K562 (cell line): ENCODE results near the gene BRPF1. TPM values are rescaled to one million over a fixed set of nuclear protein-coding genes. Genes with fewer than 3 reads are reported as not detected.
A peak's percentile ranks its signal among the peaks of the same experiment; 100 is the strongest.

ENCODE experiments used
- CBX3 ChIP-seq, 2 experiments: IDR thresholded peaks; 1 replicate in 1 of 2; 2 replicates in 1 of 2; pipeline ENCODE4 v1.6.1; 2012; ENCODE audit warnings: inconsistent platforms in 2 of 2, low read length in 2 of 2, borderline replicate concordance in 1 of 2, control low read depth in 1 of 2
- ELF2 ChIP-seq: fragments of 250-450 bp; sonication (Bioruptor Pico); IDR thresholded peaks from 2 replicates; pipeline ENCODE4 v1.5.0; 2021; ENCODE audit warnings: mild to moderate bottlenecking
- FOXA3 ChIP-seq, 2 experiments: fragments of 450-650 bp in 1 of 2; sonication (generic) in 1 of 2; formaldehyde crosslinking; IDR thresholded peaks in 1 of 2; conservative IDR thresholded peaks in 1 of 2; 2 replicates each; pipeline versions ENCODE4 v1.4.0 to v1.8.0; 2020 to 2022; ENCODE audit warnings: mild to moderate bottlenecking in 2 of 2, missing genetic modification reagents in 1 of 2
- FOXJ3 ChIP-seq: sonication (generic); formaldehyde crosslinking; IDR thresholded peaks from 2 replicates; pipeline ENCODE4 v1.4.0; 2020; ENCODE audit warnings: mild to moderate bottlenecking, missing genetic modification reagents
- FOXK2 ChIP-seq, 2 experiments: fragments of 450-650 bp; IDR thresholded peaks in 1 of 2; conservative IDR thresholded peaks in 1 of 2; 2 replicates each; pipeline ENCODE4 v1.6.1; 2016; ENCODE audit warnings: low read depth in 2 of 2, mild to moderate bottlenecking in 1 of 2
- YY1 ChIP-seq, 3 experiments: IDR thresholded peaks; 2 replicates each; pipeline ENCODE4 v1.6.1; 2011; ENCODE audit warnings: low read length in 2 of 3, mild to moderate bottlenecking in 2 of 3, moderate library complexity in 2 of 3, borderline replicate concordance in 1 of 3, control low read depth in 1 of 3, low read depth in 1 of 3; ENCODE audit not compliant: insufficient read depth in 3 of 3, insufficient replicate concordance in 2 of 3, control insufficient read depth in 1 of 3, insufficient read length in 1 of 3; ENCODE audit errors: extremely low read depth in 1 of 3
- ZKSCAN1 ChIP-seq: fragments of 150-350 bp; IDR thresholded peaks from 2 replicates; pipeline ENCODE4 v1.6.1; 2016; ENCODE audit warnings: low read depth, low read length
- polyA plus RNA-seq, 8 experiments: library from polyadenylated mRNA; depleted of rRNA in 4 of 8; stranded (reverse) in 5 of 8; unstranded in 3 of 8; fragments of >200 nt; fragmentation: Nextera tagmentation in 2 of 8; fragmentation: Illumina TruSeq in 1 of 8; extraction: Ambion mirVana in 2 of 8; extraction: Trizol in 1 of 8; gene quantifications; 2 replicates each; pipeline versions ENCODE4 v1.2.1 to v1.2.3, GENCODE V29; 2011 to 2014; ENCODE audit warnings: inconsistent platforms in 1 of 8, missing spikeins in 1 of 8
- total RNA-seq, 7 experiments: library from RNA; depleted of rRNA in 6 of 7; stranded (reverse); fragments of >200 nt in 6 of 7; fragmentation: Illumina TruSeq in 2 of 7; extraction: Trizol in 2 of 7; gene quantifications; 2 replicates each; pipeline versions ENCODE4 v1.2.1 to v1.2.3, GENCODE V29; 2011 to 2021; ENCODE audit warnings: low replicate concordance in 1 of 7
- TF ChIP-seq, protein P1 (sequence below): fragments of 450-650 bp; IDR thresholded peaks from 2 replicates; pipeline ENCODE4 v1.6.1; 2017; ENCODE audit warnings: antibody characterized with exemption, mild to moderate bottlenecking
- TF ChIP-seq, protein P2 (sequence below): fragments of 450-650 bp; formaldehyde crosslinking; IDR thresholded peaks from 2 replicates; pipeline ENCODE4 v1.4.0; 2020; ENCODE audit warnings: mild to moderate bottlenecking, moderate library complexity
- TF ChIP-seq, protein P3 (sequence below): fragments of 450-650 bp; conservative IDR thresholded peaks from 2 replicates; pipeline ENCODE4 v1.6.1; 2016; ENCODE audit warnings: missing genetic modification characterization, low read depth, mild to moderate bottlenecking, missing compliant biosample characterization, moderate library complexity

Gene BRPF1
- total and polyA plus RNA-seq, 9 of the 15 experiments (the other 6 are each of a cell fraction or from before 2014, with no cell fraction given) = 1.1 to 40.2 (median 23.5) TPM

DNA sequence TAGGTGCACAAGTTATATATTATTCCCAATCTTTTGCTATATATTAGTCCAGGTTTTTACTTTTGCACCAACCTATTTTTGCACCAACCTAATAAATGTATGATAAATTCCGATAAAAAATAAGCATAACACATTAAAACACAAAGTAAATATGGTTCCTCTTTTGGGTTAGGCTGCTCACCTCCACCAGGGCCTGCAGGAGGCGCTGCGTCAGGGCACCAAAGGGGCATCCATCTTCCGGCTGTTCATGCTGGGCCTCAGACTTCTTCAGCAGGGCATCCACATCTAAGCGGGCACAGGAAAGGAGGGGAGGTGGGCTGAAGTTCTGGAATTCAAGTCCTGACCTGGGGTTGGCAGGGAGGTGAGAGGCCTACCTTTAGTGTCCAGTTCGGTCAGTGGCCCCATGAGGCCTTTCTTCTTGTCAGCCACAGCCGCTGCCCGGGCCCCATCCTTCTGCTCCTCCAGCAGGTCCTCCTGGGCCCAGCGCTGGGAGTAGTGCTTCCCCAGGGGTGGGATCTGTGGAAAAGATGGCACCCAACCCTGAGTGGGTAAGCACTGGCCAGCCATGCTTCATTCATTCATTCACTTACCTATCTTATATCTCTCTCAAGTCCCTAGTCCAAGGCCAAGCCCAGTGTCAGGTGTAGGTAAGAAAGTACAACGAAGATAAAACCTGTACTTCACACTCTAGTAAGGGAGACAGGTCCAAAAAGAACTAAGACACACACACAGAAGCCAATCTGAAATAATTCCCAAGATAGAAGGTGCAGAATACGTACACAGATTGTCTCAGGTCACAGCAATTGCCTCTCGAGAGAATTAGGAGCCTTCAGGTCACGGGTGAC lies 55.5 kb downstream of the BRPF1 start (continued):
- TF ChIP-seq, protein P1, sequence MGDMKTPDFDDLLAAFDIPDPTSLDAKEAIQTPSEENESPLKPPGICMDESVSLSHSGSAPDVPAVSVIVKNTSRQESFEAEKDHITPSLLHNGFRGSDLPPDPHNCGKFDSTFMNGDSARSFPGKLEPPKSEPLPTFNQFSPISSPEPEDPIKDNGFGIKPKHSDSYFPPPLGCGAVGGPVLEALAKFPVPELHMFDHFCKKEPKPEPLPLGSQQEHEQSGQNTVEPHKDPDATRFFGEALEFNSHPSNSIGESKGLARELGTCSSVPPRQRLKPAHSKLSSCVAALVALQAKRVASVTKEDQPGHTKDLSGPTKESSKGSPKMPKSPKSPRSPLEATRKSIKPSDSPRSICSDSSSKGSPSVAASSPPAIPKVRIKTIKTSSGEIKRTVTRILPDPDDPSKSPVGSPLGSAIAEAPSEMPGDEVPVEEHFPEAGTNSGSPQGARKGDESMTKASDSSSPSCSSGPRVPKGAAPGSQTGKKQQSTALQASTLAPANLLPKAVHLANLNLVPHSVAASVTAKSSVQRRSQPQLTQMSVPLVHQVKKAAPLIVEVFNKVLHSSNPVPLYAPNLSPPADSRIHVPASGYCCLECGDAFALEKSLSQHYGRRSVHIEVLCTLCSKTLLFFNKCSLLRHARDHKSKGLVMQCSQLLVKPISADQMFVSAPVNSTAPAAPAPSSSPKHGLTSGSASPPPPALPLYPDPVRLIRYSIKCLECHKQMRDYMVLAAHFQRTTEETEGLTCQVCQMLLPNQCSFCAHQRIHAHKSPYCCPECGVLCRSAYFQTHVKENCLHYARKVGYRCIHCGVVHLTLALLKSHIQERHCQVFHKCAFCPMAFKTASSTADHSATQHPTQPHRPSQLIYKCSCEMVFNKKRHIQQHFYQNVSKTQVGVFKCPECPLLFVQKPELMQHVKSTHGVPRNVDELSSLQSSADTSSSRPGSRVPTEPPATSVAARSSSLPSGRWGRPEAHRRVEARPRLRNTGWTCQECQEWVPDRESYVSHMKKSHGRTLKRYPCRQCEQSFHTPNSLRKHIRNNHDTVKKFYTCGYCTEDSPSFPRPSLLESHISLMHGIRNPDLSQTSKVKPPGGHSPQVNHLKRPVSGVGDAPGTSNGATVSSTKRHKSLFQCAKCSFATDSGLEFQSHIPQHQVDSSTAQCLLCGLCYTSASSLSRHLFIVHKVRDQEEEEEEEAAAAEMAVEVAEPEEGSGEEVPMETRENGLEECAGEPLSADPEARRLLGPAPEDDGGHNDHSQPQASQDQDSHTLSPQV = peak; percentile 62
- peak; percentile 26; the same call in 1 of the 2 replicates for TF ChIP-seq ELF2
- TF ChIP-seq FOXK2 (conservative IDR thresholded peaks at IDR 0.05 in 1 of 2, IDR thresholded peaks at IDR 0.05 in 1 of 2; ENCODE audit: low read depth in 2 of 2) = peak; percentile 71 to 73
- TF ChIP-seq YY1 (IDR thresholded peaks at IDR 0.05; ENCODE audit: borderline replicate concordance in 1 of 3, control insufficient read depth in 1 of 3, extremely low read depth in 1 of 3, insufficient read depth in 3 of 3, insufficient read length in 1 of 3, insufficient replicate concordance in 2 of 3, low read depth in 1 of 3, low read length in 2 of 3) = peak in 2 of 3 experiments; percentile 63 to 80
- TF ChIP-seq CBX3 (IDR thresholded peaks at IDR 0.05; ENCODE audit: borderline replicate concordance in 1 of 2, low read length in 2 of 2) = no peak; a peak in 1 of 3 replicates
- TF ChIP-seq FOXA3 (CRISPR knock-in tag; conservative IDR thresholded peaks at IDR 0.05 in 1 of 2, IDR thresholded peaks at IDR 0.05 in 1 of 2) = peak; percentile 41 to 91; a peak in 3 of 4 replicates
- 0 out of 2 replicates have a peak, but pooled peaks have one; percentile 35 for TF ChIP-seq ZKSCAN1
- TF ChIP-seq, protein P2, sequence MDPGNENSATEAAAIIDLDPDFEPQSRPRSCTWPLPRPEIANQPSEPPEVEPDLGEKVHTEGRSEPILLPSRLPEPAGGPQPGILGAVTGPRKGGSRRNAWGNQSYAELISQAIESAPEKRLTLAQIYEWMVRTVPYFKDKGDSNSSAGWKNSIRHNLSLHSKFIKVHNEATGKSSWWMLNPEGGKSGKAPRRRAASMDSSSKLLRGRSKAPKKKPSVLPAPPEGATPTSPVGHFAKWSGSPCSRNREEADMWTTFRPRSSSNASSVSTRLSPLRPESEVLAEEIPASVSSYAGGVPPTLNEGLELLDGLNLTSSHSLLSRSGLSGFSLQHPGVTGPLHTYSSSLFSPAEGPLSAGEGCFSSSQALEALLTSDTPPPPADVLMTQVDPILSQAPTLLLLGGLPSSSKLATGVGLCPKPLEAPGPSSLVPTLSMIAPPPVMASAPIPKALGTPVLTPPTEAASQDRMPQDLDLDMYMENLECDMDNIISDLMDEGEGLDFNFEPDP (CRISPR knock-in tag) = no peak
- no peak for TF ChIP-seq FOXJ3 (CRISPR knock-in tag)
- TF ChIP-seq, protein P3, sequence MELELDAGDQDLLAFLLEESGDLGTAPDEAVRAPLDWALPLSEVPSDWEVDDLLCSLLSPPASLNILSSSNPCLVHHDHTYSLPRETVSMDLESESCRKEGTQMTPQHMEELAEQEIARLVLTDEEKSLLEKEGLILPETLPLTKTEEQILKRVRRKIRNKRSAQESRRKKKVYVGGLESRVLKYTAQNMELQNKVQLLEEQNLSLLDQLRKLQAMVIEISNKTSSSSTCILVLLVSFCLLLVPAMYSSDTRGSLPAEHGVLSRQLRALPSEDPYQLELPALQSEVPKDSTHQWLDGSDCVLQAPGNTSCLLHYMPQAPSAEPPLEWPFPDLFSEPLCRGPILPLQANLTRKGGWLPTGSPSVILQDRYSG (tag) = 0 out of 2 replicates have a peak, but pooled peaks have one; percentile 40
